K562 (cell line): ENCODE data around the gene POTEG. TPM values are rescaled to one million over a fixed set of nuclear protein-coding genes. Genes with fewer than 3 reads are reported as not detected.
"Not testable (repeated sequence)": the region's sequence is repeated elsewhere in the genome, so short reads cannot be mapped to it uniquely, and the experiment has no call there.

Experiments
- ATAC-seq: fragments of 200-7000 bp; cut with Tn5 transposase; 3 replicates; pipeline ENCODE4 v1.9.1; 2020; ENCODE audit warnings: moderate library complexity
- BruUV-seq: library from RNA; stranded (reverse); fragments of 400-500 nt; replicated peaks from 2 replicates; lab custom pipeline; 2021; lab: Mats Ljungman, UMichigan
- CTCF ChIA-PET: fragments of 300-600 bp; formaldehyde crosslinking; extraction: SDS; loops from one replicate; lab custom pipeline; 2021; ENCODE audit warnings: low intra/inter-chr PET ratio; lab: Yijun Ruan, JAX
- POLR2A ChIA-PET: fragments of 300-600, 350-650 bp; sonication (Branson Sonifier 250); formaldehyde crosslinking; extraction: SDS; loops from one replicate; lab custom pipeline; 2021; ENCODE audit warnings: antibody characterized with exemption, inconsistent platforms; lab: Yijun Ruan, JAX
- DNase-seq, 4 experiments: peaks; one replicate each; pipeline versions ENCODE4 v3.0.0 to v3.0.0-alpha.2; 2011 to 2018; ENCODE audit warnings: low spot score in 3 of 4, mixed read lengths in 3 of 4; ENCODE audit errors: extremely low read depth in 1 of 4
- FAIRE-seq: peaks from 2 replicates; lab custom pipeline; 2011; peaks lifted over from hg19 to GRCh38; lab: Jason Lieb, UNC
- H2AFZ ChIP-seq: 2 replicates; pipeline ENCODE4 v1.6.0; 2011; ENCODE audit warnings: low read depth, low read length, control low read depth, inconsistent platforms
- H3K27ac ChIP-seq: fragments of 200-600 bp; 3 replicates; pipeline ENCODE4 v1.8.0; 2011; ENCODE audit warnings: low read depth, mild to moderate bottlenecking, control low read depth, inconsistent platforms, low read length, moderate library complexity, mixed read lengths; ENCODE audit errors: extremely low read depth
- H3K27me3 ChIP-seq, 2 experiments: fragments of 300-600 bp in 1 of 2; 2 replicates in 1 of 2; 3 replicates in 1 of 2; pipeline versions ENCODE4 v1.6.0 to v1.8.0; 2011; ENCODE audit warnings: inconsistent platforms in 2 of 2, low read length in 2 of 2, mild to moderate bottlenecking in 1 of 2, mixed read lengths in 1 of 2, moderate library complexity in 1 of 2; ENCODE audit not compliant: control insufficient read depth in 2 of 2, insufficient read depth in 2 of 2
- H3K36me3 ChIP-seq: fragments of 300-600 bp; 3 replicates; pipeline ENCODE4 v1.8.0; 2011; ENCODE audit warnings: mild to moderate bottlenecking, low read length, inconsistent platforms; ENCODE audit not compliant: control insufficient read depth, insufficient read depth
- H3K4me1 ChIP-seq, 2 experiments: fragments of 200-600 bp in 1 of 2; replicated peaks in 1 of 2; 2 replicates in 1 of 2; 3 replicates in 1 of 2; pipeline versions ENCODE4 v1.5.1 to v1.8.0; 2011; ENCODE audit warnings: inconsistent platforms in 2 of 2, low read length in 2 of 2, mild to moderate bottlenecking in 1 of 2, mixed read lengths in 1 of 2, moderate library complexity in 1 of 2; ENCODE audit not compliant: control insufficient read depth in 2 of 2, insufficient read depth in 2 of 2
- H3K4me2 ChIP-seq: 2 replicates; pipeline ENCODE4 v1.6.1; 2011; ENCODE audit warnings: low read length, control low read depth, inconsistent platforms, mixed read lengths; ENCODE audit not compliant: insufficient read depth
- H3K4me3 ChIP-seq: fragments of 200-600 bp; sonication (generic), shearing (Covaris generic); 2 replicates; pipeline ENCODE4 v1.5.1; 2016; ENCODE audit warnings: control low read depth, inconsistent platforms
- H3K79me2 ChIP-seq: fragments of 200-600 bp; 3 replicates; pipeline ENCODE4 v1.8.0; 2011; ENCODE audit warnings: low read length, inconsistent platforms; ENCODE audit not compliant: control insufficient read depth, insufficient read depth
- H3K9ac ChIP-seq, 2 experiments: 2 replicates each; pipeline versions ENCODE4 v1.6.0 to v1.6.1; 2011; ENCODE audit warnings: low read depth in 2 of 2, low read length in 2 of 2, control low read depth in 1 of 2, inconsistent platforms in 1 of 2, mild to moderate bottlenecking in 1 of 2, mixed read lengths in 1 of 2; ENCODE audit not compliant: insufficient read depth in 1 of 2
- H3K9me1 ChIP-seq: one replicate; pipeline ENCODE4 v1.6.0; 2011; ENCODE audit warnings: inconsistent platforms, mild to moderate bottlenecking, low read length, moderate library complexity; ENCODE audit not compliant: control insufficient read depth, insufficient read depth
- H3K9me3 ChIP-seq: replicated peaks from 2 replicates; pipeline ENCODE4 v1.5.1; 2011; ENCODE audit warnings: low read depth, low read length, inconsistent platforms; ENCODE audit not compliant: control insufficient read depth, insufficient read depth
- H4K20me1 ChIP-seq: replicated peaks from 2 replicates; pipeline ENCODE4 v1.6.1; 2011; ENCODE audit warnings: low read length, inconsistent platforms, mixed read lengths; ENCODE audit not compliant: control insufficient read depth, insufficient read depth
- WGBS: fragments of 100-300 bp; shearing (Covaris generic); methylation state at CpG from one replicate; pipeline ENCODE4 v1.1.6; 2016; ENCODE audit warnings: low coverage, mixed read lengths; ENCODE audit not compliant: insufficient coverage; ENCODE audit errors: missing lambda C conversion rate; 5-methylcytosine and 5-hydroxymethylcytosine counted together
- in situ Hi-C: fragments of 300-500 bp; cut with MboI; formaldehyde crosslinking; loops from 4 replicates; pipeline ENCODE4 v1.15.0; 2018; ENCODE audit warnings: inconsistent platforms, mixed read lengths
- intact Hi-C: fragments of 100-400 bp; cut with micrococcal nuclease; formaldehyde crosslinking; loops from 2 replicates; pipeline ENCODE4 v1.14.2; 2022
- polyA plus RNA-seq, 8 experiments: library from polyadenylated mRNA; depleted of rRNA in 4 of 8; stranded (reverse) in 5 of 8; unstranded in 3 of 8; fragments of >200 nt; fragmentation: Nextera tagmentation in 2 of 8; fragmentation: Illumina TruSeq in 1 of 8; extraction: Ambion mirVana in 2 of 8; extraction: Trizol in 1 of 8; gene quantifications; 2 replicates each; pipeline versions ENCODE4 v1.2.1 to v1.2.3, GENCODE V29; 2011 to 2014; ENCODE audit warnings: inconsistent platforms in 1 of 8, missing spikeins in 1 of 8
- total RNA-seq, 7 experiments: library from RNA; depleted of rRNA in 6 of 7; stranded (reverse); fragments of >200 nt in 6 of 7; fragmentation: Illumina TruSeq in 2 of 7; extraction: Trizol in 2 of 7; gene quantifications; 2 replicates each; pipeline versions ENCODE4 v1.2.1 to v1.2.3, GENCODE V29; 2011 to 2021; ENCODE audit warnings: low replicate concordance in 1 of 7

The POTEG gene
- total and polyA plus RNA-seq, 9 of the 15 experiments (the other 6 are each of a cell fraction or from before 2014, with no cell fraction given), result not detected

GRCh38 chr14:19437126-19437443 lies 2.9 kb upstream of the POTEG start:
- intact Hi-C loops, H3K9me3 ChIP-seq, H3K4me2 ChIP-seq, ATAC-seq, H3K9ac ChIP-seq, H3K36me3 ChIP-seq, H4K20me1 ChIP-seq, H3K79me2 ChIP-seq, H3K9me1 ChIP-seq, H3K27ac ChIP-seq, DNase-seq, POLR2A ChIA-PET, in situ Hi-C loops, FAIRE-seq, H3K4me3 ChIP-seq, CTCF ChIA-PET, H3K4me1 ChIP-seq, BruUV-seq, H3K27me3 ChIP-seq, H2AFZ ChIP-seq: not testable (repeated sequence)
- no CpG with 5 or more reads among the region's 1 CpG for WGBS

- DNase-seq, H3K9me1 ChIP-seq, ATAC-seq, H3K4me3 ChIP-seq, H3K27me3 ChIP-seq, H3K79me2 ChIP-seq, H2AFZ ChIP-seq, H4K20me1 ChIP-seq, H3K4me1 ChIP-seq, intact Hi-C loops, FAIRE-seq, H3K9me3 ChIP-seq, in situ Hi-C loops, H3K27ac ChIP-seq, H3K36me3 ChIP-seq, POLR2A ChIA-PET, H3K9ac ChIP-seq, H3K4me2 ChIP-seq, CTCF ChIA-PET, BruUV-seq: not testable (repeated sequence)
- WGBS, result 0% methylated on average over 1 of the region's 8 CpGs
These were observed 2.4 kb upstream of the POTEG start for GRCh38 chr14:19436311-19437125.

- H3K9me1 ChIP-seq, H3K36me3 ChIP-seq, POLR2A ChIA-PET, H4K20me1 ChIP-seq, H3K9ac ChIP-seq, H3K27ac ChIP-seq, H3K4me2 ChIP-seq, H3K4me1 ChIP-seq, H3K4me3 ChIP-seq, H2AFZ ChIP-seq, H3K9me3 ChIP-seq, H3K27me3 ChIP-seq, CTCF ChIA-PET, in situ Hi-C loops, DNase-seq, intact Hi-C loops, BruUV-seq, ATAC-seq, H3K79me2 ChIP-seq, FAIRE-seq: not testable (repeated sequence)
- no CpG with 5 or more reads among the region's 2 CpGs for WGBS
These were observed 1.7 kb upstream of the POTEG start for GRCh38 chr14:19435852-19436251.

- CTCF ChIA-PET, H4K20me1 ChIP-seq, H3K4me3 ChIP-seq, DNase-seq, H3K4me2 ChIP-seq, H3K27ac ChIP-seq, H2AFZ ChIP-seq, in situ Hi-C loops, H3K36me3 ChIP-seq, H3K79me2 ChIP-seq, BruUV-seq, H3K27me3 ChIP-seq, H3K9ac ChIP-seq, FAIRE-seq, ATAC-seq, POLR2A ChIA-PET, H3K9me1 ChIP-seq, H3K4me1 ChIP-seq, H3K9me3 ChIP-seq, intact Hi-C loops: not testable (repeated sequence)
- WGBS, result 57% methylated on average over 32 of the region's 53 CpGs
These were observed 750 bp upstream of the POTEG start for GRCh38 chr14:19434891-19435290.
